IPS DF 6.9 (cell line): Measurements from ENCODE around the gene PIGN.
A peak's percentile ranks its signal among the peaks of the same experiment; 100 is the strongest.

Experiments used
- DNase-seq: peaks from one replicate; pipeline ENCODE4 v3.0.0-alpha.2; 2013; ENCODE audit warnings: low read depth, low spot score
- H3K27ac ChIP-seq: one replicate; pipeline ENCODE4 v1.5.1; 2013; ENCODE audit warnings: low read length, control low read depth
- H3K27me3 ChIP-seq: 2 replicates; pipeline ENCODE4 v1.6.1; 2013; ENCODE audit warnings: mild to moderate bottlenecking, low read length; ENCODE audit not compliant: control insufficient read depth, insufficient read depth
- H3K36me3 ChIP-seq: 2 replicates; pipeline ENCODE4 v1.6.1; 2013; ENCODE audit warnings: low read length; ENCODE audit not compliant: control insufficient read depth, insufficient read depth
- H3K4me1 ChIP-seq: 2 replicates; pipeline ENCODE4 v1.6.1; 2013; ENCODE audit warnings: low read length; ENCODE audit not compliant: control insufficient read depth, insufficient read depth
- H3K4me3 ChIP-seq: 2 replicates; pipeline ENCODE4 v1.5.1; 2013; ENCODE audit warnings: mild to moderate bottlenecking, low read length
- H3K9me3 ChIP-seq: 2 replicates; pipeline ENCODE4 v1.6.1; 2013; ENCODE audit warnings: low read length, inconsistent platforms; ENCODE audit not compliant: control insufficient read depth, insufficient read depth
- WGBS: extraction: QIAGEN DNeasy Blood & Tissue Kit; methylation state at CpG from one replicate; pipeline ENCODE4 v1.1.7; 2013; ENCODE audit warnings: mixed read lengths, missing lambda C conversion rate; ENCODE audit not compliant: insufficient read length, insufficient coverage; 5-methylcytosine and 5-hydroxymethylcytosine counted together

The PIGN gene

GRCh38 chr18:62186774-62187542, at the start of gene PIGN, which contains the start of gene RELCH:
PIGN (minus strand) TSS chr18:62187056; CDS start chr18:62161353, 25,703 bp downstream.
RELCH (plus strand) TSS chr18:62187255; CDS start chr18:62187506, 251 bp downstream.
- Histone ChIP-seq H3K4me1 (no peaks in the 10 kb centered on the region), H3K27ac (no peak within 1 kb of the TSS), H3K36me3 (no peaks in the 10 kb centered on the region), H3K4me3 (peak within 1 kb of the TSS; percentile 84), H3K9me3 (no peaks in the 10 kb centered on the region), H3K27me3 (no peaks in the 10 kb centered on the region)
- WGBS, result no CpG with 5 or more reads among the region's 55 CpGs
- DNase-seq, result peak; percentile 98

- DNase-seq, result no peak
- Histone ChIP-seq H3K4me3 (no peak overlapping the region), H3K36me3 (peaks cover 2% of the 10 kb centered on the region; the same call in 1 of the 2 replicates), H3K9me3 (no peaks in the 10 kb centered on the region), H3K4me1 (no peaks in the 10 kb centered on the region), H3K27ac (no peak overlapping the region), H3K27me3 (no peaks in the 10 kb centered on the region)
- WGBS, result no CpG with 5 or more reads among the region's 1 CpG
Measured at GRCh38 chr18:62236252-62236651, 49.4 kb upstream of the PIGN start.

- Histone ChIP-seq H3K4me3 (no peak overlapping the region), H3K27me3 (no peaks in the 10 kb centered on the region), H3K4me1 (no peaks in the 10 kb centered on the region), H3K9me3 (no peaks in the 10 kb centered on the region), H3K36me3 (no peaks in the 10 kb centered on the region), H3K27ac (no peak overlapping the region)
- no peak for DNase-seq
- WGBS, result 100% methylated on average over 1 of the region's 3 CpGs
Measured at GRCh38 chr18:62226047-62226446, 39.2 kb upstream of the PIGN start.

- H3K27me3 ChIP-seq, result no peaks in the 10 kb centered on the region
- no CpG with 5 or more reads among the region's 2 CpGs for WGBS
- no peaks in the 10 kb centered on the region for H3K4me1 ChIP-seq
- no peak overlapping the region for H3K27ac ChIP-seq
- no peaks in the 10 kb centered on the region for H3K9me3 ChIP-seq
- no peaks in the 10 kb centered on the region for H3K36me3 ChIP-seq
- H3K4me3 ChIP-seq, result no peak overlapping the region
- no peak for DNase-seq
Measured at GRCh38 chr18:62224229-62224628, 37.4 kb upstream of the PIGN start.

GRCh38 chr18:62214790-62215189, 27.9 kb upstream of the PIGN start:
- WGBS, result no CpG with 5 or more reads among the region's 1 CpG
- Histone ChIP-seq H3K27me3 (no peaks in the 10 kb centered on the region), H3K4me3 (no peak overlapping the region), H3K9me3 (no peaks in the 10 kb centered on the region), H3K36me3 (no peaks in the 10 kb centered on the region; the same call in 1 of the 2 replicates), H3K27ac (no peak overlapping the region), H3K4me1 (no peaks in the 10 kb centered on the region)
- no peak for DNase-seq

- H3K27me3 ChIP-seq, result no peaks in the 10 kb centered on the region
- no peak overlapping the region for H3K4me3 ChIP-seq
- H3K36me3 ChIP-seq, result no peaks in the 10 kb centered on the region; the same call in 1 of the 2 replicates
- no peaks in the 10 kb centered on the region for H3K4me1 ChIP-seq
- DNase-seq, result no peak
- H3K9me3 ChIP-seq, result no peaks in the 10 kb centered on the region
- H3K27ac ChIP-seq, result no peak overlapping the region
Measured at GRCh38 chr18:62211325-62211828, 24.5 kb upstream of the PIGN start.

GRCh38 chr18:62210138-62210537, 23.3 kb upstream of the PIGN start:
- Histone ChIP-seq H3K4me1 (no peaks in the 10 kb centered on the region), H3K27ac (no peak overlapping the region), H3K27me3 (no peaks in the 10 kb centered on the region), H3K4me3 (no peak overlapping the region), H3K36me3 (no peaks in the 10 kb centered on the region; the same call in 1 of the 2 replicates), H3K9me3 (no peaks in the 10 kb centered on the region)
- no CpG with 5 or more reads among the region's 1 CpG for WGBS
- DNase-seq, result no peak

- DNase-seq, result no peak
- H3K27ac ChIP-seq, result no peak overlapping the region
- no peaks in the 10 kb centered on the region for H3K36me3 ChIP-seq
Measured at GRCh38 chr18:62209046-62209445, 22.2 kb upstream of the PIGN start.

GRCh38 chr18:62206593-62206992, 19.7 kb upstream of the PIGN start:
- no peak for DNase-seq
- H3K27me3 ChIP-seq, result no peaks in the 10 kb centered on the region
- no CpG with 5 or more reads among the region's 4 CpGs for WGBS
- H3K36me3 ChIP-seq, result no peaks in the 10 kb centered on the region
- H3K27ac ChIP-seq, result no peak overlapping the region
- no peaks in the 10 kb centered on the region for H3K9me3 ChIP-seq
- H3K4me3 ChIP-seq, result no peak overlapping the region
- no peaks in the 10 kb centered on the region for H3K4me1 ChIP-seq

More at GRCh38 chr18:62209046-62209445, 22.2 kb upstream of the PIGN start:
- H3K9me3 ChIP-seq, result no peaks in the 10 kb centered on the region
- H3K4me3 ChIP-seq, result no peak overlapping the region
- no peaks in the 10 kb centered on the region for H3K27me3 ChIP-seq
- H3K4me1 ChIP-seq, result no peaks in the 10 kb centered on the region

GRCh38 chr18:62205824-62206223, 19.0 kb upstream of the PIGN start:
- no peaks in the 10 kb centered on the region for H3K36me3 ChIP-seq
- no peak for DNase-seq
- H3K27ac ChIP-seq, result no peak overlapping the region
- H3K4me1 ChIP-seq, result no peaks in the 10 kb centered on the region
- no peaks in the 10 kb centered on the region for H3K27me3 ChIP-seq
- no peak overlapping the region for H3K4me3 ChIP-seq
- no CpG with 5 or more reads among the region's 4 CpGs for WGBS
- H3K9me3 ChIP-seq, result no peaks in the 10 kb centered on the region

- no CpG with 5 or more reads among the region's 1 CpG for WGBS
- no peaks in the 10 kb centered on the region for H3K27me3 ChIP-seq
- no peak overlapping the region for H3K27ac ChIP-seq
- H3K4me1 ChIP-seq, result no peaks in the 10 kb centered on the region
- H3K9me3 ChIP-seq, result no peaks in the 10 kb centered on the region
- no peaks in the 10 kb centered on the region for H3K36me3 ChIP-seq
- H3K4me3 ChIP-seq, result no peak overlapping the region
- DNase-seq, result no peak
Measured at GRCh38 chr18:62201870-62202269, 15.0 kb upstream of the PIGN start.
